ENCODE data around the gene SMPD3. TPM values are rescaled to one million over a fixed set of nuclear protein-coding genes. Genes with fewer than 3 reads are reported as not detected.

Gene SMPD3
- polyA plus RNA-seq, 3 donors = 0.67 to 1.1 (median 0.97) TPM

Other genes starting within 250 kb of the SMPD3 start
- gene ESRP2, start 212.4 kb downstream of the SMPD3 start, polyA plus RNA-seq (ENCODE audit: insufficient read length in 3 of 3) = 10 to 100 TPM; 23.1 to 28.6 (median 26.1) TPM
- 10 to 100 TPM; 18.8 to 22.4 (median 20.8) TPM for gene PLA2G15, start 203.1 kb downstream of the SMPD3 start, polyA plus RNA-seq (ENCODE audit: insufficient read length in 3 of 3)
- 10 to 100 TPM; 11.3 to 12.9 (median 12.8) TPM for gene SLC7A6, start 184.0 kb downstream of the SMPD3 start, polyA plus RNA-seq (ENCODE audit: insufficient read length in 3 of 3)
- 10 to 100 TPM; 21.1 to 23.9 (median 21.4) TPM for gene SLC7A6OS, start 137.6 kb downstream of the SMPD3 start, polyA plus RNA-seq (ENCODE audit: insufficient read length in 3 of 3)
- gene PRMT7, start 137.5 kb downstream of the SMPD3 start, polyA plus RNA-seq (ENCODE audit: insufficient read length in 3 of 3) = 10 to 100 TPM; 36.3 to 51.6 (median 46.2) TPM
- gene ZFP90, start 90.8 kb upstream of the SMPD3 start, polyA plus RNA-seq (ENCODE audit: insufficient read length in 3 of 3) = 10 to 100 TPM; 38.7 to 41.4 (median 41.3) TPM
- 10 to 100 TPM; 57.7 to 62.1 (median 59.5) TPM for gene CDH3, start 196.8 kb upstream of the SMPD3 start, polyA plus RNA-seq (ENCODE audit: insufficient read length in 3 of 3)